Esophagus muscularis mucosa (tissue), 3 donors: ENCODE measurements around the gene RAPGEF2.

Experiments
- POLR2A ChIP-seq: fragments of 450-650 bp; IDR thresholded peaks from one replicate; pipeline ENCODE4 v1.6.1; 2017; ENCODE audit warnings: antibody characterized with exemption, moderate library complexity, mild to moderate bottlenecking, low read depth
- TF ChIP-seq, protein P1 (sequence below), 3 experiments: fragments of 200-600 bp in 2 of 3; fragments of 450-650 bp in 1 of 3; sonication (generic) in 2 of 3; IDR thresholded peaks; one replicate each; pipeline ENCODE4 v1.5.1; 2017 to 2019; ENCODE audit warnings: antibody characterized with exemption in 3 of 3, mild to moderate bottlenecking in 2 of 3, moderate library complexity in 1 of 3

DNA sequence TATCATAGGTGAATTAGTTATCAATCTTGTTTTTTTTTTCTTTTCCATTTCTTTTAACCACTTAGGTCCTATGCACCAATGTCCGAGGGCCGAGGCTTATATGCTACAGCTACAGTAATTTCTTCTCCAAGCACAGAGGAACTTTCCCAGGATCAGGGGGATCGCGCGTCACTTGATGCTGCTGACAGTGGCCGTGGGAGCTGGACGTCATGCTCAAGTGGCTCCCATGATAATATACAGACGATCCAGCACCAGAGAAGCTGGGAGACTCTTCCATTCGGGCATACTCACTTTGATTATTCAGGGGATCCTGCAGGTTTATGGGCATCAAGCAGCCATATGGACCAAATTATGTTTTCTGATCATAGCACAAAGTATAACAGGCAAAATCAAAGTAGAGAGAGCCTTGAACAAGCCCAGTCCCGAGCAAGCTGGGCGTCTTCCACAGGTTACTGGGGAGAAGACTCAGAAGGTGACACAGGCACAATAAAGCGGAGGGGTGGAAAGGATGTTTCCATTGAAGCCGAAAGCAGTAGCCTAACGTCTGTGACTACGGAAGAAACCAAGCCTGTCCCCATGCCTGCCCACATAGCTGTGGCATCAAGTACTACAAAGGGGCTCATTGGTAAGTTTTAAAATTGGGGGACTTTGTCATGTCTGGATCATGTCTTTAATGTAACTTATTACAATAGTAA, 250.7 kb downstream of the RAPGEF2 start:
- TF ChIP-seq, protein P1, sequence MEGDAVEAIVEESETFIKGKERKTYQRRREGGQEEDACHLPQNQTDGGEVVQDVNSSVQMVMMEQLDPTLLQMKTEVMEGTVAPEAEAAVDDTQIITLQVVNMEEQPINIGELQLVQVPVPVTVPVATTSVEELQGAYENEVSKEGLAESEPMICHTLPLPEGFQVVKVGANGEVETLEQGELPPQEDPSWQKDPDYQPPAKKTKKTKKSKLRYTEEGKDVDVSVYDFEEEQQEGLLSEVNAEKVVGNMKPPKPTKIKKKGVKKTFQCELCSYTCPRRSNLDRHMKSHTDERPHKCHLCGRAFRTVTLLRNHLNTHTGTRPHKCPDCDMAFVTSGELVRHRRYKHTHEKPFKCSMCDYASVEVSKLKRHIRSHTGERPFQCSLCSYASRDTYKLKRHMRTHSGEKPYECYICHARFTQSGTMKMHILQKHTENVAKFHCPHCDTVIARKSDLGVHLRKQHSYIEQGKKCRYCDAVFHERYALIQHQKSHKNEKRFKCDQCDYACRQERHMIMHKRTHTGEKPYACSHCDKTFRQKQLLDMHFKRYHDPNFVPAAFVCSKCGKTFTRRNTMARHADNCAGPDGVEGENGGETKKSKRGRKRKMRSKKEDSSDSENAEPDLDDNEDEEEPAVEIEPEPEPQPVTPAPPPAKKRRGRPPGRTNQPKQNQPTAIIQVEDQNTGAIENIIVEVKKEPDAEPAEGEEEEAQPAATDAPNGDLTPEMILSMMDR (IDR thresholded peaks at IDR 0.05): no peak
- no peak for TF ChIP-seq POLR2A
